ENCODE data around the gene RRAD. TPM values are rescaled to one million over a fixed set of nuclear protein-coding genes. Genes with fewer than 3 reads are reported as not detected.

RRAD gene
- total and polyA plus RNA-seq, 4 donors, result 0.14 to 0.61 (median 0.54) TPM

DNA sequence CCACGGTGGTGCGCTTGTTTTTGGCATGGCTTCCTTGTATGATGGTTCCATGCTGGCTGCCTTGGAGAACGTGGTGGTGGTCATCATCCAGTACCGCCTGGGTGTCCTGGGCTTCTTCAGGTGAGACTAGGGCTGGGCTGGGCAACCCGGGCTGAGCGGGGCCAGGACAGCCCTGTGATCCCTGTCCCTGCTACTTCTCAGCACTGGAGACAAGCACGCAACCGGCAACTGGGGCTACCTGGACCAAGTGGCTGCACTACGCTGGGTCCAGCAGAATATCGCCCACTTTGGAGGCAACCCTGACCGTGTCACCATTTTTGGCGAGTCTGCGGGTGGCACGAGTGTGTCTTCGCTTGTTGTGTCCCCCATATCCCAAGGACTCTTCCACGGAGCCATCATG lies 14.9 kb upstream of the RRAD start (continued):
- TF ChIP-seq REST (IDR thresholded peaks at IDR 0.05), result no peak
- no peak for TF ChIP-seq GABPA (IDR thresholded peaks at IDR 0.05 in 1 of 2, conservative IDR thresholded peaks at IDR 0.05 in 1 of 2)
- no peak for TF ChIP-seq ATF3 (IDR thresholded peaks at IDR 0.05)

DNA sequence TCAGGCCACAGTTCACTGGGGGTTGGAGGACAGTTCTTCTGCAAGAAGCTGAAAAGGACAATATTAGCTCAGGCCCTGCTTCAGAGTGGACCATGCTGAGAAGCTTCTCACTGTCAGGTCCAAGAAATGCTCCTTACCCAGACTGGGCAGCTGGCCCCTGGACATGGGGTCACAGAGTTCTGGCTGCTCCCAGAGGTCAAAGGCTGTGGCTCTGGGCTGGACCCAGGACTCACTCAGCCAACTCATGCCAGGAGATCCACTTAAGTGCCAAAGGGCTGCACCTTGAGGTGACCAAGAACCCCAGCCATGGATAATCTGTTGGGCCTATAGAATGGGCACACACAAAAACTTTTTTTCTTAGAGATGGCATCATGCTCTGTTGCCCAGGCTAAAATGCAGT lies 14.0 kb upstream of the RRAD start:
- H3K4me3 ChIP-seq (ENCODE audit: low read depth in 1 of 3, low read length in 3 of 3), result no peak overlapping the region
- no peaks in the 10 kb centered on the region for H3K9me3 ChIP-seq (ENCODE audit: control insufficient read depth in 4 of 4, low read length in 3 of 4)
- peaks cover 10 to 47% (median 37%) of the 10 kb centered on the region in 4 donors for H3K4me1 ChIP-seq (ENCODE audit: control insufficient read depth in 4 of 4, insufficient read depth in 4 of 4, low read length in 3 of 4)
- H3K36me3 ChIP-seq (ENCODE audit: control insufficient read depth in 4 of 4, insufficient read depth in 3 of 4, low read depth in 1 of 4, low read length in 3 of 4), result peaks cover 31 to 47% (median 40%) of the 10 kb centered on the region in 4 donors
- DNase-seq (ENCODE audit: low spot score), result no peak
- no peaks in the 10 kb centered on the region for H3K27me3 ChIP-seq (ENCODE audit: control insufficient read depth in 4 of 4, insufficient read depth in 4 of 4, low read length in 3 of 4)
- TF ChIP-seq TAF1 (conservative IDR thresholded peaks at IDR 0.05), result no peak
- TF ChIP-seq FOXA1 (IDR thresholded peaks at IDR 0.05), result no peak
- TF ChIP-seq REST (IDR thresholded peaks at IDR 0.05), result no peak
- no peak for TF ChIP-seq GABPA (IDR thresholded peaks at IDR 0.05 in 1 of 2, conservative IDR thresholded peaks at IDR 0.05 in 1 of 2)
- TF ChIP-seq RXRA (IDR thresholded peaks at IDR 0.05), result peak; percentile 69 to 70
- no peak for TF ChIP-seq EGR1 (IDR thresholded peaks at IDR 0.05; ENCODE audit: low read depth in 2 of 2)
- no peak for TF ChIP-seq ATF3 (IDR thresholded peaks at IDR 0.05)
- peak; percentile 22 for TF ChIP-seq HNF4G (IDR thresholded peaks at IDR 0.05)
- TF ChIP-seq YY1 (IDR thresholded peaks at IDR 0.05), result peak; percentile 53
- TF ChIP-seq HNF4A (conservative IDR thresholded peaks at IDR 0.05), result peak; percentile 72 to 76
- no peak for TF ChIP-seq NR2F2 (IDR thresholded peaks at IDR 0.05)
- TF ChIP-seq FOXA2 (IDR thresholded peaks at IDR 0.05), result no peak
- no peak for TF ChIP-seq JUND (IDR thresholded peaks at IDR 0.05)
- no peak for TF ChIP-seq ZBTB33 (IDR thresholded peaks at IDR 0.05)
- H3K9ac ChIP-seq (ENCODE audit: low read depth in 1 of 2, low read length in 2 of 2), result no peak overlapping the region
- H3K27ac ChIP-seq (ENCODE audit: low read depth in 1 of 2, low read length in 2 of 2), result no peak overlapping the region

All from liver (tissue), 9 donors.